Panc1 (cell line): Measurements from ENCODE around the gene ATXN10.

Source experiments
- POLR2AphosphoS5 ChIP-seq: IDR thresholded peaks from 2 replicates; pipeline ENCODE4 v1.6.1; 2012; ENCODE audit warnings: mild to moderate bottlenecking, low read depth, low read length, moderate library complexity
- SIN3A ChIP-seq: IDR thresholded peaks from 2 replicates; pipeline ENCODE4 v1.6.1; 2012; ENCODE audit warnings: low read depth, mild to moderate bottlenecking, low read length, moderate library complexity, borderline replicate concordance; ENCODE audit not compliant: insufficient read depth
- TF ChIP-seq, protein P1 (sequence below): fragments of 450-650 bp; IDR thresholded peaks from 2 replicates; pipeline ENCODE4 v1.5.1; 2017; ENCODE audit warnings: mild to moderate bottlenecking
- TF ChIP-seq, protein P2 (sequence below), 2 experiments: IDR thresholded peaks; 2 replicates each; pipeline ENCODE4 v1.6.1; 2011 to 2012; ENCODE audit warnings: low read depth in 2 of 2, control low read depth in 1 of 2, low read length in 1 of 2, mild to moderate bottlenecking in 1 of 2, moderate library complexity in 1 of 2; ENCODE audit not compliant: insufficient read depth in 1 of 2

DNA sequence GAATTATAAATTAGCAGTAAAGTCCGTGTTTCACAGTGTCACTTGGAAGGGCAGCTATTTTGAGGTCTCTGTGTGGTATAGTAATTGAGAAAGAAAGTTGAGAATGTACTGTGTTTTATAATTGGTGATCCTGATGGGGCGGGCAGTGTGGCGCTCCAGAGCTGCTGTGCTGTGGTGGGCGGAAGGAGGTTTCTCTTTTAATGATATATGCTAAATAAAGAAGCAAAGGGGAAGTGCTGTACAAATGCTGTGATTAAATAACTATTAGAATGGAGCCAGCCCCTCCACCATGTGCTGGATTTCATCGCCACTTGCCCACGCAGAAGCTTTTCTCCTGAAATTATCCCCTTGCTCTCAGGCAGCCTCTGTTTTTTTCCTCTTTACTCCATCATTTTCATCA is 24.6 kb downstream of the ATXN10 start:
- TF ChIP-seq POLR2AphosphoS5, result no peak
- TF ChIP-seq, protein P1, sequence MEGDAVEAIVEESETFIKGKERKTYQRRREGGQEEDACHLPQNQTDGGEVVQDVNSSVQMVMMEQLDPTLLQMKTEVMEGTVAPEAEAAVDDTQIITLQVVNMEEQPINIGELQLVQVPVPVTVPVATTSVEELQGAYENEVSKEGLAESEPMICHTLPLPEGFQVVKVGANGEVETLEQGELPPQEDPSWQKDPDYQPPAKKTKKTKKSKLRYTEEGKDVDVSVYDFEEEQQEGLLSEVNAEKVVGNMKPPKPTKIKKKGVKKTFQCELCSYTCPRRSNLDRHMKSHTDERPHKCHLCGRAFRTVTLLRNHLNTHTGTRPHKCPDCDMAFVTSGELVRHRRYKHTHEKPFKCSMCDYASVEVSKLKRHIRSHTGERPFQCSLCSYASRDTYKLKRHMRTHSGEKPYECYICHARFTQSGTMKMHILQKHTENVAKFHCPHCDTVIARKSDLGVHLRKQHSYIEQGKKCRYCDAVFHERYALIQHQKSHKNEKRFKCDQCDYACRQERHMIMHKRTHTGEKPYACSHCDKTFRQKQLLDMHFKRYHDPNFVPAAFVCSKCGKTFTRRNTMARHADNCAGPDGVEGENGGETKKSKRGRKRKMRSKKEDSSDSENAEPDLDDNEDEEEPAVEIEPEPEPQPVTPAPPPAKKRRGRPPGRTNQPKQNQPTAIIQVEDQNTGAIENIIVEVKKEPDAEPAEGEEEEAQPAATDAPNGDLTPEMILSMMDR, result no peak
- TF ChIP-seq SIN3A, result no peak
- TF ChIP-seq, protein P2, sequence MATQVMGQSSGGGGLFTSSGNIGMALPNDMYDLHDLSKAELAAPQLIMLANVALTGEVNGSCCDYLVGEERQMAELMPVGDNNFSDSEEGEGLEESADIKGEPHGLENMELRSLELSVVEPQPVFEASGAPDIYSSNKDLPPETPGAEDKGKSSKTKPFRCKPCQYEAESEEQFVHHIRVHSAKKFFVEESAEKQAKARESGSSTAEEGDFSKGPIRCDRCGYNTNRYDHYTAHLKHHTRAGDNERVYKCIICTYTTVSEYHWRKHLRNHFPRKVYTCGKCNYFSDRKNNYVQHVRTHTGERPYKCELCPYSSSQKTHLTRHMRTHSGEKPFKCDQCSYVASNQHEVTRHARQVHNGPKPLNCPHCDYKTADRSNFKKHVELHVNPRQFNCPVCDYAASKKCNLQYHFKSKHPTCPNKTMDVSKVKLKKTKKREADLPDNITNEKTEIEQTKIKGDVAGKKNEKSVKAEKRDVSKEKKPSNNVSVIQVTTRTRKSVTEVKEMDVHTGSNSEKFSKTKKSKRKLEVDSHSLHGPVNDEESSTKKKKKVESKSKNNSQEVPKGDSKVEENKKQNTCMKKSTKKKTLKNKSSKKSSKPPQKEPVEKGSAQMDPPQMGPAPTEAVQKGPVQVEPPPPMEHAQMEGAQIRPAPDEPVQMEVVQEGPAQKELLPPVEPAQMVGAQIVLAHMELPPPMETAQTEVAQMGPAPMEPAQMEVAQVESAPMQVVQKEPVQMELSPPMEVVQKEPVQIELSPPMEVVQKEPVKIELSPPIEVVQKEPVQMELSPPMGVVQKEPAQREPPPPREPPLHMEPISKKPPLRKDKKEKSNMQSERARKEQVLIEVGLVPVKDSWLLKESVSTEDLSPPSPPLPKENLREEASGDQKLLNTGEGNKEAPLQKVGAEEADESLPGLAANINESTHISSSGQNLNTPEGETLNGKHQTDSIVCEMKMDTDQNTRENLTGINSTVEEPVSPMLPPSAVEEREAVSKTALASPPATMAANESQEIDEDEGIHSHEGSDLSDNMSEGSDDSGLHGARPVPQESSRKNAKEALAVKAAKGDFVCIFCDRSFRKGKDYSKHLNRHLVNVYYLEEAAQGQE (IDR thresholded peaks at IDR 0.05; ENCODE audit: insufficient read depth in 1 of 2, low read depth in 2 of 2, low read length in 1 of 2), result no peak
